Sigmoid colon (tissue), 4 donors: ENCODE results near the gene IRAG1.

Source experiments
- EP300 ChIP-seq, 4 donors: sonication (generic); formaldehyde crosslinking; IDR thresholded peaks; one replicate each; pipeline ENCODE4 v1.6.1; 2017; ENCODE audit warnings: antibody characterized with exemption in 4 of 4
- POLR2A ChIP-seq, 2 donors: fragments of 450-650 bp; IDR thresholded peaks; one replicate each; pipeline ENCODE4 v1.6.1; 2016; ENCODE audit warnings: antibody characterized with exemption in 2 of 2, mild to moderate bottlenecking in 2 of 2, moderate library complexity in 2 of 2
- POLR2AphosphoS5 ChIP-seq, 4 donors: sonication (generic); formaldehyde crosslinking; IDR thresholded peaks; one replicate each; pipeline ENCODE4 v1.6.1; 2017; ENCODE audit warnings: antibody characterized with exemption in 4 of 4
- TF ChIP-seq, protein P1 (sequence below), 4 experiments: fragments of 450-650 bp in 3 of 4; fragments of 200-600 bp in 1 of 4; IDR thresholded peaks; one replicate each; pipeline ENCODE4 v1.5.1; 2016 to 2019; ENCODE audit warnings: antibody characterized with exemption in 4 of 4, mild to moderate bottlenecking in 3 of 4, moderate library complexity in 2 of 4

DNA sequence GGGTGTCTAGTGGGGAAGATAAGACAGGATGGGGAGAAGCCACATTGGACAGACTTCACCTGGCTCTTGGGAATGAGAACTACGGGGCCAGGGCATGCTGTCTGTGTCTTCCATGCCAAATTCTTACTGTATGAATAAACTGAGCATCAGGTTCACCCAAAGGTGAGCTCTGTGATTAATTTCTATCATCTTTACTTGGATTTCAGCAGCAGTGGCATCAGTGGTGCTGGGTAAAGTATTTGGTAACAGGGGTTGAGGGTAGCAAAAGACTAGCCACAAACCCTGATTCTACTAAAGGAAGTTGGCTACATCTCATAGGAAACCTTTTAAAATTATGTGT is 38.8 kb downstream of the IRAG1 start:
- TF ChIP-seq, protein P1, sequence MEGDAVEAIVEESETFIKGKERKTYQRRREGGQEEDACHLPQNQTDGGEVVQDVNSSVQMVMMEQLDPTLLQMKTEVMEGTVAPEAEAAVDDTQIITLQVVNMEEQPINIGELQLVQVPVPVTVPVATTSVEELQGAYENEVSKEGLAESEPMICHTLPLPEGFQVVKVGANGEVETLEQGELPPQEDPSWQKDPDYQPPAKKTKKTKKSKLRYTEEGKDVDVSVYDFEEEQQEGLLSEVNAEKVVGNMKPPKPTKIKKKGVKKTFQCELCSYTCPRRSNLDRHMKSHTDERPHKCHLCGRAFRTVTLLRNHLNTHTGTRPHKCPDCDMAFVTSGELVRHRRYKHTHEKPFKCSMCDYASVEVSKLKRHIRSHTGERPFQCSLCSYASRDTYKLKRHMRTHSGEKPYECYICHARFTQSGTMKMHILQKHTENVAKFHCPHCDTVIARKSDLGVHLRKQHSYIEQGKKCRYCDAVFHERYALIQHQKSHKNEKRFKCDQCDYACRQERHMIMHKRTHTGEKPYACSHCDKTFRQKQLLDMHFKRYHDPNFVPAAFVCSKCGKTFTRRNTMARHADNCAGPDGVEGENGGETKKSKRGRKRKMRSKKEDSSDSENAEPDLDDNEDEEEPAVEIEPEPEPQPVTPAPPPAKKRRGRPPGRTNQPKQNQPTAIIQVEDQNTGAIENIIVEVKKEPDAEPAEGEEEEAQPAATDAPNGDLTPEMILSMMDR (IDR thresholded peaks at IDR 0.05), result no peak
- TF ChIP-seq EP300 (IDR thresholded peaks at IDR 0.05) (no peak), POLR2AphosphoS5 (IDR thresholded peaks at IDR 0.05) (no peak), POLR2A (IDR thresholded peaks at IDR 0.05) (no peak)
